Adrenal gland (tissue), 5 donors: Measurements from ENCODE around the gene ADIPOQ.
"Not testable (repeated sequence)": the region's sequence is repeated elsewhere in the genome, so short reads cannot be mapped to it uniquely, and the experiment has no call there.

Experiments used
- CTCF ChIP-seq, 6 experiments: fragments of 450-650 bp in 4 of 6; fragments of 200-600 bp in 2 of 6; sonication (generic) in 1 of 6; IDR thresholded peaks; 1 replicate in 5 of 6; 2 replicates in 1 of 6; pipeline versions ENCODE4 v1.5.1 to v1.8.0; 2016 to 2021; ENCODE audit warnings: antibody characterized with exemption in 6 of 6, mild to moderate bottlenecking in 2 of 6, moderate library complexity in 1 of 6
- POLR2A ChIP-seq, 2 donors: fragments of 450-650 bp; IDR thresholded peaks; one replicate each; pipeline ENCODE4 v1.6.1; 2017; ENCODE audit warnings: antibody characterized with exemption in 2 of 2, mild to moderate bottlenecking in 2 of 2, moderate library complexity in 1 of 2
- donor health status: DM: no; HTN: no; CAD: no.

- not testable (repeated sequence) for TF ChIP-seq CTCF, POLR2A (IDR thresholded peaks at IDR 0.05)
Measured at GRCh38 chr3:186851835-186852234, 9.3 kb downstream of the ADIPOQ start.
